ENCODE data around the gene WWOX. TPM values are rescaled to one million over a fixed set of nuclear protein-coding genes. Genes with fewer than 3 reads are reported as not detected.

The WWOX gene
- total RNA-seq, 1 donor from 2014 or later: 18.6 TPM

DNA sequence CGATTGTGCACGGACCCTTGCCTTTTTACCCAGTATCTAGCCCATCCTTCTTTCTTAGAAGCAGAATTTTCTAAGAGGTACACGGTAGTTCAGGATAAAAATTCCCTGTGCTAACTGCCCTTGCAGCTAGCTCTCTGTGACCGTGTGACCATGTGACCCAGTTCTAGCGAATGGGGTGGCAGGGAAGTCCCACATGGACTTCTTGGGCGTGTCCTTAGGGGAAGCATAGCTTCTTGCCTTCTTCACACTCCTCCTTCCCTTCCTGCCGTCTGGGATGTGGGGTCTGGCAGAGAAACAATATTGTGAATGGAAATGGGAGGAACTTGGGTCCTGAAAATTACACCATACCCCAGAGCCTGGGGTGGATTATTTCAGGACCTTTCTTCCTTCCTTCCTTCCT, 830.4 kb downstream of the WWOX start:
- Mint-ChIP-seq H3K27ac (ENCODE audit: unreplicated experiment) (no peak overlapping the region), H3K4me3 (ENCODE audit: unreplicated experiment) (no peak overlapping the region), H3K27me3 (ENCODE audit: unreplicated experiment) (peaks cover 1% of the 10 kb centered on the region), H3K36me3 (ENCODE audit: low read depth, unreplicated experiment) (no peaks in the 10 kb centered on the region), H3K4me1 (ENCODE audit: unreplicated experiment) (no peaks in the 10 kb centered on the region), H3K9me3 (ENCODE audit: unreplicated experiment) (no peaks in the 10 kb centered on the region)
- TF ChIP-seq, protein P1, sequence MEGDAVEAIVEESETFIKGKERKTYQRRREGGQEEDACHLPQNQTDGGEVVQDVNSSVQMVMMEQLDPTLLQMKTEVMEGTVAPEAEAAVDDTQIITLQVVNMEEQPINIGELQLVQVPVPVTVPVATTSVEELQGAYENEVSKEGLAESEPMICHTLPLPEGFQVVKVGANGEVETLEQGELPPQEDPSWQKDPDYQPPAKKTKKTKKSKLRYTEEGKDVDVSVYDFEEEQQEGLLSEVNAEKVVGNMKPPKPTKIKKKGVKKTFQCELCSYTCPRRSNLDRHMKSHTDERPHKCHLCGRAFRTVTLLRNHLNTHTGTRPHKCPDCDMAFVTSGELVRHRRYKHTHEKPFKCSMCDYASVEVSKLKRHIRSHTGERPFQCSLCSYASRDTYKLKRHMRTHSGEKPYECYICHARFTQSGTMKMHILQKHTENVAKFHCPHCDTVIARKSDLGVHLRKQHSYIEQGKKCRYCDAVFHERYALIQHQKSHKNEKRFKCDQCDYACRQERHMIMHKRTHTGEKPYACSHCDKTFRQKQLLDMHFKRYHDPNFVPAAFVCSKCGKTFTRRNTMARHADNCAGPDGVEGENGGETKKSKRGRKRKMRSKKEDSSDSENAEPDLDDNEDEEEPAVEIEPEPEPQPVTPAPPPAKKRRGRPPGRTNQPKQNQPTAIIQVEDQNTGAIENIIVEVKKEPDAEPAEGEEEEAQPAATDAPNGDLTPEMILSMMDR (IDR thresholded peaks at IDR 0.05; ENCODE audit: unreplicated experiment): no peak
- DNase-seq (ENCODE audit: low spot score): no peak

DNA sequence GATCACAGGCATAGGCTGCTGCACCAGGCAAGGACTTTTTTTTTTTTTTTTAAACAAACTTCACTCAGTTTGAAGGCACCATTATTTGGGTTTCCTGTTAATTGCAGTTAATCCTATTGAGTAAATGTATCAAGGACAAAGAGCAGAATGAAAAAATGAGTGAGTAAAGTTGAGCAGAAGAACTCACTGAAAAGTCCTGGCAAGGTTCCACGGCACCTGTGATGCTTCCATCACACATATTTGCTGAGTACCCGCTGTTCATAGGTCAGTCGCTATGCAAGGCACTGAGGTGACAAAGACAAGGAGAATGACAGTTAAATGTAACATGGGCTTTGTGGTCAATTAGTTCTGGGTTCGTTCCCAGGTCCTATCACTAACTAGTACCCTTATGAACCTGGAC, 831.1 kb downstream of the WWOX start:
- H3K4me3 Mint-ChIP-seq (ENCODE audit: unreplicated experiment): no peak overlapping the region
- H3K4me1 Mint-ChIP-seq (ENCODE audit: unreplicated experiment): no peaks in the 10 kb centered on the region
- H3K27ac Mint-ChIP-seq (ENCODE audit: unreplicated experiment): no peak overlapping the region
- TF ChIP-seq, protein P1 (IDR thresholded peaks at IDR 0.05; ENCODE audit: unreplicated experiment): no peak
- no peaks in the 10 kb centered on the region for H3K9me3 Mint-ChIP-seq (ENCODE audit: unreplicated experiment)
- no peaks in the 10 kb centered on the region for H3K36me3 Mint-ChIP-seq (ENCODE audit: low read depth, unreplicated experiment)
- H3K27me3 Mint-ChIP-seq (ENCODE audit: unreplicated experiment): peaks cover 1% of the 10 kb centered on the region
- DNase-seq (ENCODE audit: low spot score): no peak

DNA sequence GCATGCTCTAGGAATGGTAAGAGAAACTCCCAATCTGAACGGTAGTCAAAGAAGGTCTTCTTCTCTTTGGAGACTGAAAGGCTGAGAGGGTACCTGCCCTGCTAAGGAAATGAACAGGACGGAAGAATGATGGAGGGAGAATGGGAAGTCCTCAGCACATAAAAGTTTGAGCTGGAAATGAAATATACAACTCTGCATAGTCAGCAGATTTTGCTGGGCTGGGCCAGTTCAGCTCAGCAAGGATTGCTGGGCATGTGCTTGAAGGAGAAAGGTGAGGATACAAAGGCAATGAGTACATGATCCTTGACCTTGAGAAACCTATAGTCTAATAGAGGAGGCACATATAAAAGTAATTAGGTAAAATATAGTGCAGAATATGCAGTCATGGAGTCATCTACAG, 831.8 kb downstream of the WWOX start:
- TF ChIP-seq, protein P1 (IDR thresholded peaks at IDR 0.05; ENCODE audit: unreplicated experiment): no peak
- H3K9me3 Mint-ChIP-seq (ENCODE audit: unreplicated experiment): no peaks in the 10 kb centered on the region
- H3K4me3 Mint-ChIP-seq (ENCODE audit: unreplicated experiment): no peak overlapping the region
- H3K4me1 Mint-ChIP-seq (ENCODE audit: unreplicated experiment): no peaks in the 10 kb centered on the region
- H3K36me3 Mint-ChIP-seq (ENCODE audit: low read depth, unreplicated experiment): no peaks in the 10 kb centered on the region
- H3K27ac Mint-ChIP-seq (ENCODE audit: unreplicated experiment): no peak overlapping the region
- DNase-seq (ENCODE audit: low spot score): no peak
- H3K27me3 Mint-ChIP-seq (ENCODE audit: unreplicated experiment): peaks cover 1% of the 10 kb centered on the region

DNA sequence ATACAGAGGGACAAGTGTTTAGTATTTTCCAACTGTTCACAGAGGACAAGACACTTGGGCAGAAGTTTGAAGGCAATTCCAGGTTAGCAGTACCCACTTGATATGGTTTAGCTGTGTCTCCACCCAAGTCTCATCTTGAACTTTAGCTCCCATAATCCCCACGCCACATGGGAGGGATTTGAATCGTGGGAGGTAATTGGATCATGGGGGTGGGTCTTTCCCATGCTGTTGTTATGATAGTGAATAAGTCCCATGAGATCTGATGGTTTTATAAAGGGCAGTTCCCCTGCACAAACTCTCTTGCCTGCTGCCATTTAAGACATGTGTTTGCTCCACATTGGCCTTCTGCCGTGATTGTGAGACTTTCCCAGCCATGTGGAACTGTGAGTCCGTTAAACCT, 832.2 kb downstream of the WWOX start:
- H3K27me3 Mint-ChIP-seq (ENCODE audit: unreplicated experiment): peaks cover 1% of the 10 kb centered on the region

DNA sequence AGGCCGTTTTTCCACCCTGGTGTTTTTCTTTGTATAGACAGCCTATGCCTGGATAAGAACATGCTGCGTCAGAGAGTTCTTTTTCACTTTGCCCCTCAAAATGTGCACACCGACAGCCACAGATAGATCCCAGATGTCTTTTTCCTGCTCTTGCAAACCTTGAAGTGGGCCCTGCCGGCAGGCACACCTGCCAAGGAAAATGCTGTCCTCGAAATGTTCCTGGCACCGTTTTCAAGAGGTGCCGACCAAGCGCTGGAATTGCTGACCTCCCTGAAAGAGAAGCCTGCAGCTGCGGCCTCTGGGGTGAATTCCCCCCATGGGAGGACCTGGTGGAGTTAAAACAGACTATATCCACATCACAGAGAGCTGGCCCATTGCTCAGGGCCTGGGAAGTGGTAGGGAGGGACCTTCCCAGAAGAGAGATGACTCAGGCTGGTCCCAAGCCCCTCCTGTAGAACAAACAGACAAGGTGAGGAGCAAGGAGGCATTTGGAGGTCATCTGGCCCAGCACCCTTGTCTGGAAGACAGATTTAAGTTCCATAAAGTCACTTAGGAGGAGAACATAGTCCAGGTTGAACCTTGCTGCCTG, 833.0 kb downstream of the WWOX start:
- no peak for DNase-seq (ENCODE audit: low spot score)
- TF ChIP-seq, protein P1 (IDR thresholded peaks at IDR 0.05; ENCODE audit: unreplicated experiment): no peak
- Mint-ChIP-seq H3K27ac (ENCODE audit: unreplicated experiment) (no peak overlapping the region), H3K36me3 (ENCODE audit: low read depth, unreplicated experiment) (no peaks in the 10 kb centered on the region), H3K27me3 (ENCODE audit: unreplicated experiment) (peaks cover 1% of the 10 kb centered on the region), H3K4me3 (ENCODE audit: unreplicated experiment) (no peak overlapping the region), H3K9me3 (ENCODE audit: unreplicated experiment) (no peaks in the 10 kb centered on the region), H3K4me1 (ENCODE audit: unreplicated experiment) (no peaks in the 10 kb centered on the region)

More for the DNA sequence above, 832.2 kb downstream of the WWOX start:
- Mint-ChIP-seq H3K36me3 (ENCODE audit: low read depth, unreplicated experiment) (no peaks in the 10 kb centered on the region), H3K4me1 (ENCODE audit: unreplicated experiment) (no peaks in the 10 kb centered on the region), H3K9me3 (ENCODE audit: unreplicated experiment) (no peaks in the 10 kb centered on the region), H3K27ac (ENCODE audit: unreplicated experiment) (no peak overlapping the region), H3K4me3 (ENCODE audit: unreplicated experiment) (no peak overlapping the region)
- no peak for DNase-seq (ENCODE audit: low spot score)
- TF ChIP-seq, protein P1 (IDR thresholded peaks at IDR 0.05; ENCODE audit: unreplicated experiment): no peak
